Measurements from ENCODE around the gene TMA7B. TPM values are rescaled to one million over a fixed set of nuclear protein-coding genes. Genes with fewer than 3 reads are reported as not detected.
"Not testable (repeated sequence)": the region's sequence is repeated elsewhere in the genome, so short reads cannot be mapped to it uniquely, and the experiment has no call there.

The TMA7B gene
- total RNA-seq, 4 donors from 2014 or later: not detected

DNA sequence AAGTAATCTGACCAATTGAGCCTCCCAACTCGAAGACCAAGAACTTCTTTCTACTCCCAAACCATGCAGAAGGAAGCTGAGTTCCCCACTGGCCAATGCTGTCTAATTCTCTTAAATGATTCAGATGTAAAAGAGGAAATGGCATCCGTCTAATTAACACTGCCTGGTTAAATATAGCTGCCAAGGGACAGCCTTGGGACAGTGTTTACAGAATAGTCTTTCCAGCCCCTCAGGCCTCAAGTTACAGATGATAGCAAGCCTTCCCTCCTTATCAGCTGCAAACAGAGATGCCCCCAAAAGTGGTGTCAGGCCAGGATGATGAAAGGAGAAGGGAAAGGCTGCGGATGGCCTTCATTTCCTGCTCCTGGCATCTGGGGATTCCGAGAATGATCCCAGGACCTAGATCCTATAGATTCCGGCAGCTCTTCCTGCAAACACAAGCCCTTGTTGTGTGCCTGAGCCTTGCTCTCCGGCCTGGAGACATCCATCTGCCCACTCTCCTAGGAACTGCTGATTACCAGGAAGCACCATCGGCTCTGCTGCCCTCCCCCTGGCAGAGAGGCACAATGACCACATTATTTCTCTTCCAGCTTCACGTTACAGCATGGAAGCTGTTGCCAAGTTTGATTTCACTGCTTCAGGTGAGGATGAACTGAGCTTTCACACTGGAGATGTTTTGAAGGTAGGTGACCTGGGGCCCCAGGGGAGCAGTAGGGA, 13.5 kb upstream of the TMA7B start:
- 52 to 57% methylated on average over 8 of the region's 8 CpGs for WGBS, 2 donors
- H3K27me3 ChIP-seq: no peaks in the 10 kb centered on the region
- peaks cover 0 to 21% (median 8%) of the 10 kb centered on the region in 4 donors for H3K4me1 ChIP-seq
- H3K4me3 ChIP-seq: no peak overlapping the region
- no peak for DNase-seq (ENCODE audit: low spot score in 2 of 2)
- TF ChIP-seq POLR2A (IDR thresholded peaks at IDR 0.05) (no peak), EP300 (IDR thresholded peaks at IDR 0.05) (peak in 1 of 2 donors; percentile 73)
- TF ChIP-seq, protein P1, sequence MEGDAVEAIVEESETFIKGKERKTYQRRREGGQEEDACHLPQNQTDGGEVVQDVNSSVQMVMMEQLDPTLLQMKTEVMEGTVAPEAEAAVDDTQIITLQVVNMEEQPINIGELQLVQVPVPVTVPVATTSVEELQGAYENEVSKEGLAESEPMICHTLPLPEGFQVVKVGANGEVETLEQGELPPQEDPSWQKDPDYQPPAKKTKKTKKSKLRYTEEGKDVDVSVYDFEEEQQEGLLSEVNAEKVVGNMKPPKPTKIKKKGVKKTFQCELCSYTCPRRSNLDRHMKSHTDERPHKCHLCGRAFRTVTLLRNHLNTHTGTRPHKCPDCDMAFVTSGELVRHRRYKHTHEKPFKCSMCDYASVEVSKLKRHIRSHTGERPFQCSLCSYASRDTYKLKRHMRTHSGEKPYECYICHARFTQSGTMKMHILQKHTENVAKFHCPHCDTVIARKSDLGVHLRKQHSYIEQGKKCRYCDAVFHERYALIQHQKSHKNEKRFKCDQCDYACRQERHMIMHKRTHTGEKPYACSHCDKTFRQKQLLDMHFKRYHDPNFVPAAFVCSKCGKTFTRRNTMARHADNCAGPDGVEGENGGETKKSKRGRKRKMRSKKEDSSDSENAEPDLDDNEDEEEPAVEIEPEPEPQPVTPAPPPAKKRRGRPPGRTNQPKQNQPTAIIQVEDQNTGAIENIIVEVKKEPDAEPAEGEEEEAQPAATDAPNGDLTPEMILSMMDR (IDR thresholded peaks at IDR 0.05): no peak
- peak overlapping the region; percentile 10 to 71 (median 46) for H3K27ac ChIP-seq
- H3K9me3 ChIP-seq: no peaks in the 10 kb centered on the region
- H3K36me3 ChIP-seq: no peaks in the 10 kb centered on the region

DNA sequence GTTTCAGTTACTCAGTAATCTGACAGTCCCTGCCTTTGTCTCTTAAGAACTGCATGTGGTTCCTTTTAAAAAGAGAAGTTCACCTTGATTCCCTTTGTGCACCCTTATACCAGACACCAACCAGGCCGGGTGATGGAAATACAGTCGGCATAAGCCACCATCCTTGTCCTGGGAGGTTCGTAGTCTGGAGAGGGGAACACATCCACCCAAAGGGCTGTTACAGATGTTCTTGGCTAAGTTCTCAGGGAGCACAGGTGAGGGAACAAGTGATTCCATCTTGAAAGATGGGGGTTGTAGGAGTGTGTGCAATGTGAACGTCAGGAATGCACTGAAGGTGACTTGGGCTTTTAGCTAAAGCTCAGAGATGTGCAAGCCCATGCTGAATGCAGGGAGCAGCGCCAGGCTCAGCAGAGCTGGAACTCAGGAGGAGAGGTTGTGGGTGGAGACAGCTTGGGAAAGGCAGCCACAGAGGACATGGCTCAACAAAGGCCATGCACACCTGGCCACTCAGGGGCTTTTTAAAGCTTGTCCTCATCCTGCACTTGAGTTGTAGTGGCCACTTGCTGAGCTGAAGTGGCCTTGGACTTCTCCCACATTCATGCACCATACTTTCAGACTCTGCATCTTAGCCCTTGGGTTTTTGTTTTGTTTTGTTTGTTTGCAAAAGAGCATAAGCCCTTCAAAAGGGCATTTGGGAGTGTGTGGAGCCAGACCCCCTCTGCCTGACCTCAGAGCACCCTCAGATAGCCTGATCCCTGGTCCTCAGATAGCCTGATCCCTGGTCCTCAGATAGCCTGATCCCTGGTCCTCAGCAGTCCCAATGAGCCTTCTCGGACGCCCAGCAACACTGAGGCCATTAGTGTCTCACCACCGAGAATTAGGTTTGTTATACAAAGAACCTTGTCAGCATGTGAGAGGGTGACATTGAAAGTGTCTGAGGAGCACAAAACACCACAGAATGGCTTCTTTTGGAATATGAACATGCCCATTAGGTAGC, 12.7 kb upstream of the TMA7B start:
- peak overlapping the region; percentile 10 to 71 (median 42) for H3K27ac ChIP-seq
- WGBS, 2 donors: 94 to 96% methylated on average over 8 of the region's 8 CpGs
- H3K4me3 ChIP-seq: no peak overlapping the region
- peaks cover 0 to 26% (median 8%) of the 10 kb centered on the region in 4 donors for H3K4me1 ChIP-seq
- DNase-seq (ENCODE audit: low spot score in 2 of 2): no peak
- H3K9me3 ChIP-seq: no peaks in the 10 kb centered on the region
- no peaks in the 10 kb centered on the region for H3K36me3 ChIP-seq
- TF ChIP-seq EP300 (IDR thresholded peaks at IDR 0.05) (no peak), POLR2A (IDR thresholded peaks at IDR 0.05) (no peak)
- TF ChIP-seq, protein P1 (IDR thresholded peaks at IDR 0.05): no peak
- no peaks in the 10 kb centered on the region for H3K27me3 ChIP-seq

DNA sequence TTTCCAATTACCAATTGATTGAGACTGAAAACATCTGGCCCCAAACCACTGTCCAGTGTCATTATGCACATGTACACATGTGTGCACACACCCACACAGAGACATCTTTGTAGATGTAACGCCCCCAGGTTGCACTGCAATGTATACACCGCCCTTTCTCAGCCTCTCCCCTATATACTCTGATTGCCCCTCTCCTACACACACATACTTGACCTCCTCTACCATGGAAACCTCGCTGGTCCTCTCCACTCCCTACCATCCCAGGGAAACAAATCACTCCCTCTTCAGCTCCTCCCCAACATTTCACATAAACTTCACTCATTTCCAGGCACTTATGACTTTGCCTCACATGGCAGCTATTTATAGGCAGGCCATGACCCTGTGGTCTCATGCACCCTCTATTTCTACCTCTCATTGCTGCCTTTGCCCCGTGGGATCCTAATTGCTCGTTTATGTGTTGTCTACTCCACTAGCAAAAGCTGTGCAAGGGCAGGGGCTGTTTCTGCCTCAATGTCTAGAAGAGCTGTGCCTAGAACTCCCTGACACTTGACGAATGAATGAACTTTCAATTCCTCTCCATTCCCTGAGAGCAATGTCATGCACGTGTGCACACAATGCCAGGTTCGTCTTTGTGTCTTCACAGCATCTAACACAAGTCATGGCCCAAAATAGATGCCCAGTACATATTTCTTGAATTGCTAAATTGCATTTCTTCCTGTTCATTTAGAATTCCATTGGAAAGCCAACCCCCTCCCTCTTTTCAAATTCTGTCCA, 10.0 kb upstream of the TMA7B start:
- TF ChIP-seq POLR2A (IDR thresholded peaks at IDR 0.05) (no peak), EP300 (IDR thresholded peaks at IDR 0.05) (no peak)
- TF ChIP-seq, protein P1 (IDR thresholded peaks at IDR 0.05): no peak
- no peak for DNase-seq (ENCODE audit: low spot score in 2 of 2)
- Histone ChIP-seq H3K4me1 (peaks cover 0 to 47% (median 14%) of the 10 kb centered on the region in 4 donors), H3K27ac (peak overlapping the region in 1 of 4 donors; percentile 20), H3K27me3 (no peaks in the 10 kb centered on the region), H3K36me3 (no peaks in the 10 kb centered on the region), H3K4me3 (no peak overlapping the region), H3K9me3 (peaks cover 0 to 5% (median 0%) of the 10 kb centered on the region in 4 donors)
- WGBS, 2 donors: 73 to 79% methylated on average over 8 of the region's 8 CpGs

DNA sequence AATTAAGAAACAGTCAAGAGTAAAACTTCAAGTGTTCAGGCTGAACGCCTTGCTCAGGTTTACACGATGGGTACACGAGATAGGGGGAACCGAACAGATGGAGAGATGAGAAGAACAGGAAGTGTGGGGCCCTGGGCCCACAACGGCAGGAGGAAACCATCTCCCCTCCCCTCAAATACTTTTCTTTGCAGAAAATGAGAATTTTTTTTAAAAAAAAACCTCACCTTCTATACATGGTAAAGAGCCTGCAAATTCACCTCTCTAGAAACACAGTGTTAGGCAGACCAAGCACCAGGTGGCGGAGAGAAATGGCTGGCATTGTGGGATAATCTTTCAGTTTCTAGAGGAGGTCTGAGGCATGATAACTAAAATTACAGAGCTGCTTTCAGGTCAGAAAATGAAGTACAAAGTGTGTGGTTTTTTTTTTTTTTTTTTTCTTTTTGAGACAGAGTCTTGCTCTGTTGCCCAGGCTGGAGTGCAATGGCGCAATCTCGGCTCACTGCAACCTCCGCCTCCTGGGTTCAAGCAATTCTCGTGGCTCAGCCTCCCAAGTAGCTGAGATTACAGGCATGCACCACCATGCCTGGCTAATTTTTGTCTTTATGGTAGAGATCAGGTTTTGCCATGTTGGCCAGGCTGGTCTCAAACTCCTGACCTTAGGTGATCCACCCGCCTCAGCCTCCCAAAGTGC, 8.4 kb upstream of the TMA7B start:
- peak overlapping the region in 1 of 4 donors; percentile 54 for H3K27ac ChIP-seq
- not testable (repeated sequence) for H3K9me3 ChIP-seq; DNase-seq (ENCODE audit: low spot score in 2 of 2); H3K27me3 ChIP-seq; H3K4me3 ChIP-seq; H3K36me3 ChIP-seq
- peaks cover 0 to 48% (median 12%) of the 10 kb centered on the region in 4 donors for H3K4me1 ChIP-seq
- WGBS, 2 donors: 83 to 89% methylated on average over 11 of the region's 11 CpGs

DNA sequence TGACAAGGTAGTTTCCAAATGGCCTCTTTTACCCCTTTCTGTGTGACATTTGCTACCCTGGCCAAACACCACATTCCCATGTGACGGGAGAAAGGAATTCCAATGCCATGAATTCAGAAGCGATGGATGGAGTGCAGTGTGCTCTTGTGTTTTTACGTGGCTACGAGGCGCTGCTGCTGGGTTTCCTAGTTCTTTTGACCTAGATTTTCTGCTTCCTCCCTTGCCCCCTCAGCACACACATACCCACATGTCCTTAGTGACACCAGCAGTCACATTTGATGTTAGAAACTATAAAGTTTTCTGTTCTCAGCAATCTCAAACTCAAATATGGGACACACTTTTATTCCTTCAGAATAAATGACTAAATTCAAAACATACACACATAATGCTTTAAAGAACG, 7.8 kb upstream of the TMA7B start:
- no peak for DNase-seq (ENCODE audit: low spot score in 2 of 2)
- H3K36me3 ChIP-seq: no peaks in the 10 kb centered on the region
- peaks cover 0 to 46% (median 9%) of the 10 kb centered on the region in 4 donors for H3K4me1 ChIP-seq
- WGBS, 2 donors: 67 to 70% methylated on average over 6 of the region's 6 CpGs
- H3K9me3 ChIP-seq: peaks cover 0 to 7% (median 0%) of the 10 kb centered on the region in 4 donors
- no peak overlapping the region for H3K4me3 ChIP-seq
- no peaks in the 10 kb centered on the region for H3K27me3 ChIP-seq
- H3K27ac ChIP-seq: peak overlapping the region in 1 of 4 donors; percentile 54
- TF ChIP-seq POLR2A (IDR thresholded peaks at IDR 0.05): no peak
- TF ChIP-seq EP300 (IDR thresholded peaks at IDR 0.05): no peak
- TF ChIP-seq, protein P1 (IDR thresholded peaks at IDR 0.05): no peak

Measured in tibial nerve (tissue), 4 donors.